Measurements from ENCODE around the gene MIF4GD.

DNA sequence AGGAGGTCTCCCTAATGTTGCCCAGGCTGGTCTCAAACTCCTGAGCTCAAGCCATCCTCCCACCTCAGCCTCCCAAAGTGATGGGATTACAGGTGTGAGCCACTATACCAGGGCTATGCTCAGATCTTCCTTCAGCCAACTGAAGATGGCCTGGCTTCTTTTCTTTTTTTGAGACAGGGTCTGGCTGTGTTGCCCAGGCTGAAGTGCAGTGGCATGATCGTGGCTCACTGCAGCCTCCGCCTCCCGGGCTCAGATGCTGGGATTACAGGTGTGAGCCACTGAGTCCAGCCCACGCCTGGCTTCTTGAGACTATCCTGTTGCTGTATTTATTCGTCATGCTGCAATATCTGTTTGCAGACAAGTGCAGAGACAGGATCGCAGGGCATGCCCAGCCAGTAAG, 14.1 kb upstream of the MIF4GD start:
- TF ChIP-seq TAF1 (IDR thresholded peaks at IDR 0.05; ENCODE audit: low read depth, low read length) (no peak), POLR2AphosphoS5 (IDR thresholded peaks at IDR 0.05; ENCODE audit: low read depth, low read length) (no peak), SPI1 (IDR thresholded peaks at IDR 0.05; ENCODE audit: low read depth, low read length) (no peak)
